Uterus (tissue), 2 donors: ENCODE data around the gene NLN.

Experiments used
- CTCF ChIP-seq, 4 experiments: fragments of 200-600 bp in 2 of 4; fragments of 450-650 bp in 2 of 4; sonication (generic) in 2 of 4; IDR thresholded peaks; one replicate each; pipeline ENCODE4 v1.5.1; 2016 to 2019; ENCODE audit warnings: antibody characterized with exemption in 4 of 4, mild to moderate bottlenecking in 2 of 4, moderate library complexity in 1 of 4
- POLR2A ChIP-seq, 2 donors: fragments of 450-650 bp; IDR thresholded peaks; one replicate each; pipeline ENCODE4 v1.6.1; 2016; ENCODE audit warnings: antibody characterized with exemption in 2 of 2, mild to moderate bottlenecking in 1 of 2, moderate library complexity in 1 of 2

GRCh38 chr5:65708145-65708544, 13.9 kb upstream of the NLN start:
- TF ChIP-seq POLR2A (IDR thresholded peaks at IDR 0.05) (no peak), CTCF (IDR thresholded peaks at IDR 0.05) (no peak)
